Thyroid gland (tissue), 4 donors: ENCODE measurements around the gene HSP90B1.

Experiments used
- CTCF ChIP-seq, 6 experiments: fragments of 200-600 bp in 3 of 6; fragments of 450-650 bp in 3 of 6; sonication (generic) in 3 of 6; IDR thresholded peaks; one replicate each; pipeline ENCODE4 v1.5.1; 2016 to 2019; ENCODE audit warnings: antibody characterized with exemption in 6 of 6, mild to moderate bottlenecking in 2 of 6, inconsistent platforms in 1 of 6, moderate library complexity in 1 of 6
- POLR2A ChIP-seq, 2 donors: fragments of 450-650 bp; IDR thresholded peaks; one replicate each; pipeline ENCODE4 v1.6.1; 2017; ENCODE audit warnings: antibody characterized with exemption in 2 of 2, mild to moderate bottlenecking in 2 of 2, moderate library complexity in 1 of 2

- TF ChIP-seq CTCF (IDR thresholded peaks at IDR 0.05) (no peak), POLR2A (IDR thresholded peaks at IDR 0.05) (no peak)
These were observed 22.0 kb upstream of the HSP90B1 start for GRCh38 chr12:103908246-103908541.
